CD14-positive monocyte (primary cell): ENCODE results near the gene CLC. TPM values are rescaled to one million over a fixed set of nuclear protein-coding genes. Genes with fewer than 3 reads are reported as not detected.

Source experiments
- DNase-seq, 3 donors: peaks; one replicate each; pipeline ENCODE4 v3.0.0-alpha.2; 2011 to 2022
- H2AFZ ChIP-seq: 2 replicates; pipeline ENCODE4 v1.6.0; 2012; ENCODE audit warnings: mild to moderate bottlenecking, low read depth, low read length, inconsistent platforms; ENCODE audit not compliant: insufficient read depth, poor library complexity, severe bottlenecking
- H3K27ac ChIP-seq, 2 donors: 1 replicate in 1 of 2; 2 replicates in 1 of 2; pipeline ENCODE4 v1.5.1; 2012 to 2013; ENCODE audit warnings: low read length in 2 of 2, control low read depth in 1 of 2, inconsistent platforms in 1 of 2, low read depth in 1 of 2, mild to moderate bottlenecking in 1 of 2
- H3K27me3 ChIP-seq, 2 donors: one replicate each; pipeline versions ENCODE4 v1.6.0 to v1.6.1; 2011 to 2013; ENCODE audit warnings: low read length in 2 of 2; ENCODE audit not compliant: control insufficient read depth in 2 of 2, insufficient read depth in 2 of 2
- H3K36me3 ChIP-seq, 2 donors: replicated peaks in 1 of 2; 1 replicate in 1 of 2; 2 replicates in 1 of 2; pipeline versions ENCODE4 v1.5.1 to v1.6.1; 2012 to 2013; ENCODE audit warnings: low read length in 2 of 2, control low read depth in 1 of 2, inconsistent platforms in 1 of 2, mild to moderate bottlenecking in 1 of 2; ENCODE audit not compliant: insufficient read depth in 2 of 2, control insufficient read depth in 1 of 2
- H3K4me1 ChIP-seq, 2 donors: 1 replicate in 1 of 2; 2 replicates in 1 of 2; pipeline versions ENCODE4 v1.5.1 to v1.6.1; 2012 to 2013; ENCODE audit warnings: low read length in 2 of 2, control low read depth in 1 of 2, inconsistent platforms in 1 of 2, mild to moderate bottlenecking in 1 of 2, moderate library complexity in 1 of 2; ENCODE audit not compliant: insufficient read depth in 2 of 2, control insufficient read depth in 1 of 2
- H3K4me2 ChIP-seq: replicated peaks from 2 replicates; pipeline ENCODE3; 2012; ENCODE audit warnings: low read length, moderate library complexity, mild to moderate bottlenecking; ENCODE audit not compliant: poor library complexity, severe bottlenecking; ENCODE audit errors: extremely low read depth
- H3K4me3 ChIP-seq, 3 experiments: fragments of 200-600 bp in 1 of 3; sonication (generic) in 1 of 3; replicated peaks in 1 of 3; 1 replicate in 2 of 3; 2 replicates in 1 of 3; pipeline ENCODE4 v1.5.1; 2011 to 2013; ENCODE audit warnings: low read length in 3 of 3, mild to moderate bottlenecking in 3 of 3, control low read depth in 2 of 3, low read depth in 2 of 3, inconsistent platforms in 1 of 3, moderate library complexity in 1 of 3
- H3K79me2 ChIP-seq: 2 replicates; pipeline ENCODE4 v1.6.0; 2012; ENCODE audit warnings: mild to moderate bottlenecking, control low read depth, inconsistent platforms, low read length, moderate library complexity; ENCODE audit not compliant: insufficient read depth
- H3K9ac ChIP-seq: 2 replicates; pipeline ENCODE4 v1.6.0; 2017; ENCODE audit warnings: low read length, mild to moderate bottlenecking; ENCODE audit not compliant: insufficient read depth, poor library complexity, severe bottlenecking
- H3K9me3 ChIP-seq, 2 donors: replicated peaks in 1 of 2; 1 replicate in 1 of 2; 2 replicates in 1 of 2; pipeline versions ENCODE4 v1.5.1 to v1.6.1; 2012 to 2013; ENCODE audit warnings: low read length in 2 of 2, control low read depth in 1 of 2; ENCODE audit not compliant: control insufficient read depth in 1 of 2, insufficient read depth in 1 of 2
- H4K20me1 ChIP-seq: 2 replicates; pipeline ENCODE4 v1.6.0; 2012; ENCODE audit warnings: mild to moderate bottlenecking, low read length, control low read depth, moderate library complexity; ENCODE audit not compliant: insufficient read depth
- H3K27ac Mint-ChIP-seq, 7 donors: one replicate each; pipeline ENCODE4 v1.8.0; 2020; ENCODE audit warnings: mild to moderate bottlenecking in 7 of 7, mixed read lengths in 7 of 7, moderate library complexity in 6 of 7, inconsistent platforms in 2 of 7
- H3K27me3 Mint-ChIP-seq, 3 donors: one replicate each; pipeline ENCODE4 v1.8.0; 2021 to 2022; ENCODE audit warnings: low read depth in 3 of 3, mild to moderate bottlenecking in 3 of 3, mixed read lengths in 3 of 3, moderate library complexity in 3 of 3, inconsistent platforms in 1 of 3
- H3K36me3 Mint-ChIP-seq, 2 donors: one replicate each; pipeline ENCODE4 v1.8.0; 2020; ENCODE audit warnings: mixed read lengths in 2 of 2, inconsistent platforms in 1 of 2, mild to moderate bottlenecking in 1 of 2
- H3K4me1 Mint-ChIP-seq: one replicate; pipeline ENCODE4 v1.8.0; 2020; ENCODE audit warnings: mild to moderate bottlenecking, mixed read lengths
- H3K4me3 Mint-ChIP-seq, 2 donors: one replicate each; pipeline ENCODE4 v1.8.0; 2020; ENCODE audit warnings: mild to moderate bottlenecking in 2 of 2, mixed read lengths in 2 of 2, moderate library complexity in 1 of 2
- H3K9me3 Mint-ChIP-seq, 7 donors: one replicate each; pipeline ENCODE4 v1.8.0; 2020 to 2022; ENCODE audit warnings: mixed read lengths in 7 of 7, mild to moderate bottlenecking in 6 of 7, moderate library complexity in 6 of 7, inconsistent platforms in 2 of 7
- WGBS: methylation state at CpG from one replicate; pipeline ENCODE4 v1.1.5; 2013; ENCODE audit warnings: missing lambda C conversion rate; ENCODE audit not compliant: insufficient coverage; 5-methylcytosine and 5-hydroxymethylcytosine counted together
- intact Hi-C, 2 donors: fragments of 100-400 bp; cut with micrococcal nuclease; formaldehyde crosslinking; loops; one replicate each; pipeline versions ENCODE4 v1.15.0 to v1.15.1; 2023
- polyA plus RNA-seq, 3 donors: library from polyadenylated mRNA; depleted of rRNA in 1 of 3; unstranded in 2 of 3; stranded (reverse) in 1 of 3; fragments of 300-500 nt in 2 of 3; fragments of >200 nt in 1 of 3; fragmentation: Illumina TruSeq in 2 of 3; gene quantifications; 1 replicate in 2 of 3; 2 replicates in 1 of 3; pipeline ENCODE4 v1.2.3, GENCODE V29; 2012 to 2021
- TF ChIP-seq, protein P1 (sequence below): fragments of 200-600 bp; IDR thresholded peaks from one replicate; pipeline ENCODE4 v1.8.0; 2022; ENCODE audit warnings: antibody characterized with exemption, mild to moderate bottlenecking

Gene CLC
- polyA plus RNA-seq, 3 donors: 0.82 to 1.9 TPM; not detected in 1

DNA sequence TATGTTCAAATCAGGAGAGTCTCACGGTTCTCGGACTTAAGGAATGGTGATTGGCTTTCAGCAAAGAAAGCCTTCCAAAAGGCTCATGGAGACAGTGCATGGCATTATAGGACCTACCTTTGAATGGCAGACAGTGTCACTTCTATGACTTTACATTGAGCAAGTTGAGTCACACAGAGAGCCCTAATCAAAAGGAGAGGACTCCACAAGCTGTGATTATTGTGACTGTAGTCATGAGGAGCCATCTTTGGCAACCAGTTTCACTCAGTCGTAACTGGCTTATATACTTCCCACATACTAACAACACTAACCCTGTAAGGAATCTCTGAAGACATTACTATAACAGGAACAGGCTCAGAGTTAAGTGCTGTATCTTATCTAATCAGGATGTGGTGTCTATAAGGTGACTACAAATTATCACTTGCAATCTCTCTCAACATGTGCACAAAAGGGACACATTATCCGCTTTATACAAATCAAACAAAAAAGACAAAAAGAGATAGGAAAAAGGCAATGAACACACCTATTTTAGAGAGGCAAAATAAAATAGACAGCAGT lies 27.4 kb downstream of the CLC start:
- TF ChIP-seq, protein P1, sequence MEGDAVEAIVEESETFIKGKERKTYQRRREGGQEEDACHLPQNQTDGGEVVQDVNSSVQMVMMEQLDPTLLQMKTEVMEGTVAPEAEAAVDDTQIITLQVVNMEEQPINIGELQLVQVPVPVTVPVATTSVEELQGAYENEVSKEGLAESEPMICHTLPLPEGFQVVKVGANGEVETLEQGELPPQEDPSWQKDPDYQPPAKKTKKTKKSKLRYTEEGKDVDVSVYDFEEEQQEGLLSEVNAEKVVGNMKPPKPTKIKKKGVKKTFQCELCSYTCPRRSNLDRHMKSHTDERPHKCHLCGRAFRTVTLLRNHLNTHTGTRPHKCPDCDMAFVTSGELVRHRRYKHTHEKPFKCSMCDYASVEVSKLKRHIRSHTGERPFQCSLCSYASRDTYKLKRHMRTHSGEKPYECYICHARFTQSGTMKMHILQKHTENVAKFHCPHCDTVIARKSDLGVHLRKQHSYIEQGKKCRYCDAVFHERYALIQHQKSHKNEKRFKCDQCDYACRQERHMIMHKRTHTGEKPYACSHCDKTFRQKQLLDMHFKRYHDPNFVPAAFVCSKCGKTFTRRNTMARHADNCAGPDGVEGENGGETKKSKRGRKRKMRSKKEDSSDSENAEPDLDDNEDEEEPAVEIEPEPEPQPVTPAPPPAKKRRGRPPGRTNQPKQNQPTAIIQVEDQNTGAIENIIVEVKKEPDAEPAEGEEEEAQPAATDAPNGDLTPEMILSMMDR: no peak
- Histone ChIP-seq H3K9me3 (no peaks in the 10 kb centered on the region), H3K36me3 (no peaks in the 10 kb centered on the region), H2AFZ (no peak overlapping the region), H3K27me3 (no peaks in the 10 kb centered on the region), H3K27ac (no peak overlapping the region), H4K20me1 (no peaks in the 10 kb centered on the region), H3K4me1 (no peaks in the 10 kb centered on the region), H3K9ac (no peak overlapping the region), H3K4me3 (no peak overlapping the region), H3K79me2 (no peaks in the 10 kb centered on the region), H3K4me2 (no peak overlapping the region)
- Mint-ChIP-seq H3K9me3 (peaks cover 0 to 8% (median 2%) of the 10 kb centered on the region in 7 donors), H3K27me3 (peaks cover 1 to 7% (median 2%) of the 10 kb centered on the region in 3 donors), H3K36me3 (no peaks in the 10 kb centered on the region), H3K4me3 (no peak overlapping the region), H3K27ac (no peak overlapping the region), H3K4me1 (peaks cover 2% of the 10 kb centered on the region)
- DNase-seq: no peak
- intact Hi-C loops: no loop called here
- 71% methylated on average over 2 of the region's 4 CpGs for WGBS

DNA sequence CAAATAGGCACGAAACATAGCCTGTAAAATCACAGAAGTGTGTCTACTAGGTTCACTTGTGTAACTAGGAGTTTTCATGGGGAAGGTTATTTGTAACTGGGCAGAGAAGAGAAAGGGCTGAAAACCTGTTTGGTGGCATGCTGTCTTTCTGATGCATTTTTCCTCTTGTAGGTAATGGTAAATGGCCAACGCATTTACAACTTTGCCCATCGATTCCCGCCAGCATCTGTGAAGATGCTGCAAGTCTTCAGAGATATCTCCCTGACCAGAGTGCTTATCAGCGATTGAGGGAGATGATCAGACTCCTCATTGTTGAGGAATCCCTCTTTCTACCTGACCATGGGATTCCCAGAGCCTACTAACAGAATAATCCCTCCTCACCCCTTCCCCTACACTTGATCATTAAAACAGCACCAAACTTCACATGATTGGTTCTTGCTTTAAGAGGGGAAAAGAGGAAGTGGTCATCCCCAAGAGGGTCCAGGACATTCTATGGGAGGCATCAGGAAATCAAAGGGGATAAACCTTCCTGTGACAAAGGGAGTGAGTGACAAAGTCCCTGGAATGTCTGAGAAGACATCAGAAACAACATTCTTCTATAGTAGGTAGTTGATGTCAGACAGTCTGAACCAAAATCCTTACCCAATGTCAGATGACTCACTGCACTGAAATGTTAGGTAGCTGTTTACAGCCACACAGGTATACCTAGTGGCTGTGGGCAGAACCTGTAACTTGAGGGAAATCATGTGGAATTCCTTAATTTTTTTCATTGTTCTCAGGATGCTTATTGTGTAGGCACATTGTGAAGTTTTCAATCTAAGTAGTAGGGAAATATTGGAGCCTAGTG lies 28.6 kb downstream of the CLC start:
- Histone ChIP-seq H3K79me2 (no peaks in the 10 kb centered on the region), H3K9ac (no peak overlapping the region), H3K4me3 (no peak overlapping the region), H3K36me3 (no peaks in the 10 kb centered on the region), H3K9me3 (no peaks in the 10 kb centered on the region), H3K4me2 (no peak overlapping the region), H3K4me1 (no peaks in the 10 kb centered on the region), H2AFZ (no peak overlapping the region), H3K27ac (no peak overlapping the region), H3K27me3 (no peaks in the 10 kb centered on the region), H4K20me1 (no peaks in the 10 kb centered on the region)
- peaks cover 2 to 7% (median 3%) of the 10 kb centered on the region in 3 donors for H3K27me3 Mint-ChIP-seq
- no peak for DNase-seq
- WGBS: 93% methylated on average over 4 of the region's 5 CpGs
- TF ChIP-seq, protein P1: no peak
- H3K36me3 Mint-ChIP-seq: no peaks in the 10 kb centered on the region
- intact Hi-C loops: no loop called here
- peaks cover 2% of the 10 kb centered on the region for H3K4me1 Mint-ChIP-seq
- H3K9me3 Mint-ChIP-seq: peaks cover 0 to 5% (median 1%) of the 10 kb centered on the region in 7 donors
- peak overlapping the region in 1 of 7 donors; percentile 20 for H3K27ac Mint-ChIP-seq
- no peak overlapping the region for H3K4me3 Mint-ChIP-seq
